DOHH2 (cell line): Measurements from ENCODE around the gene GPC1.

Source experiments
- H3F3A ChIP-seq: fragments of 200-600 bp; sonication (generic), shearing (Covaris generic); 2 replicates; pipeline ENCODE4 v1.6.0; 2016; ENCODE audit warnings: antibody characterized with exemption, mild to moderate bottlenecking; ENCODE audit not compliant: control insufficient read depth, insufficient read depth
- H3K27ac ChIP-seq: fragments of 200-600 bp; sonication (generic); 2 replicates; pipeline ENCODE4 v1.5.1; 2014; ENCODE audit warnings: low read depth, mild to moderate bottlenecking, low read length, moderate library complexity
- H3K27me3 ChIP-seq: fragments of 200-600 bp; sonication (generic); 2 replicates; pipeline ENCODE4 v1.6.1; 2014; ENCODE audit warnings: mild to moderate bottlenecking, low read length, mixed read lengths; ENCODE audit not compliant: control insufficient read depth
- H3K36me3 ChIP-seq: fragments of 200-600 bp; sonication (generic); 2 replicates; pipeline ENCODE4 v1.6.1; 2014; ENCODE audit warnings: mild to moderate bottlenecking, low read length, moderate library complexity, mixed read lengths; ENCODE audit not compliant: control insufficient read depth
- H3K4me1 ChIP-seq: fragments of 200-600 bp; sonication (generic); 2 replicates; pipeline ENCODE4 v1.6.1; 2014; ENCODE audit warnings: mild to moderate bottlenecking, low read length, mixed read lengths; ENCODE audit not compliant: control insufficient read depth
- H3K4me2 ChIP-seq: fragments of 200-600 bp; sonication (generic); 2 replicates; pipeline ENCODE4 v1.6.0; 2014; ENCODE audit warnings: mild to moderate bottlenecking, low read length, moderate library complexity
- H3K4me3 ChIP-seq: fragments of 200-600 bp; sonication (generic); 2 replicates; pipeline ENCODE4 v1.5.1; 2014; ENCODE audit warnings: mild to moderate bottlenecking, low read length, mixed read lengths
- H3K79me2 ChIP-seq: fragments of 200-600 bp; sonication (generic); 2 replicates; pipeline ENCODE4 v1.6.1; 2014; ENCODE audit warnings: mild to moderate bottlenecking, low read length, mixed read lengths; ENCODE audit not compliant: control insufficient read depth
- H3K9me2 ChIP-seq: fragments of 200-600 bp; sonication (generic); replicated peaks from 2 replicates; pipeline ENCODE4 v1.6.1; 2014; ENCODE audit warnings: mild to moderate bottlenecking, low read length, mixed read lengths; ENCODE audit not compliant: control insufficient read depth
- H3K9me3 ChIP-seq: fragments of 200-600 bp; sonication (generic); 2 replicates; pipeline ENCODE4 v1.6.1; 2014; ENCODE audit warnings: antibody characterized with exemption, low read length, mixed read lengths; ENCODE audit not compliant: control insufficient read depth, insufficient read depth
- H4K20me1 ChIP-seq: fragments of 200-600 bp; sonication (generic); 2 replicates; pipeline ENCODE4 v1.6.0; 2014; ENCODE audit warnings: low read depth, mild to moderate bottlenecking, antibody characterized with exemption, low read length, moderate library complexity; ENCODE audit not compliant: control insufficient read depth, insufficient read depth
- CTCF ChIP-seq: fragments of 200-600 bp; sonication (generic); IDR thresholded peaks from one replicate; pipeline ENCODE4 v1.5.1; 2014; ENCODE audit warnings: antibody characterized with exemption, mild to moderate bottlenecking, low read depth, low read length; ENCODE audit not compliant: poor library complexity, severe bottlenecking
- EZH2phosphoT487 ChIP-seq: fragments of 200-600 bp; sonication (generic); IDR thresholded peaks from 2 replicates; pipeline ENCODE4 v1.6.1; 2017; ENCODE audit warnings: borderline replicate concordance, mild to moderate bottlenecking, antibody characterized with exemption, low read length, moderate library complexity, mixed read lengths

The GPC1 gene

GRCh38 chr2:240413813-240414429, 21.5 kb upstream of the GPC1 start:
- Histone ChIP-seq H3K27me3 (no peaks in the 10 kb centered on the region), H3K4me3 (no peak overlapping the region), H3K27ac (no peak overlapping the region), H3K79me2 (no peaks in the 10 kb centered on the region), H3K4me2 (no peak overlapping the region), H3F3A (no peaks in the 10 kb centered on the region), H4K20me1 (no peaks in the 10 kb centered on the region), H3K36me3 (no peaks in the 10 kb centered on the region), H3K9me2 (no peaks in the 10 kb centered on the region), H3K4me1 (no peaks in the 10 kb centered on the region), H3K9me3 (0 out of 2 replicates have a peak, but pooled peaks cover 4% of the 10 kb centered on the region)
- TF ChIP-seq CTCF: no peak
- TF ChIP-seq EZH2phosphoT487: no peak

- no peaks in the 10 kb centered on the region for H3K36me3 ChIP-seq
- H3K9me2 ChIP-seq: no peaks in the 10 kb centered on the region
- H3K27ac ChIP-seq: no peak overlapping the region
- peaks cover 20% of the 10 kb centered on the region; the same call in 1 of the 2 replicates for H3K9me3 ChIP-seq
- H3K27me3 ChIP-seq: no peaks in the 10 kb centered on the region
- H3K4me3 ChIP-seq: no peak overlapping the region
- no peaks in the 10 kb centered on the region for H3K4me1 ChIP-seq
- no peaks in the 10 kb centered on the region for H3F3A ChIP-seq
- no peaks in the 10 kb centered on the region for H4K20me1 ChIP-seq
- TF ChIP-seq EZH2phosphoT487 (no peak), CTCF (no peak)
- no peaks in the 10 kb centered on the region for H3K79me2 ChIP-seq
- H3K4me2 ChIP-seq: no peak overlapping the region
Measured at GRCh38 chr2:240416821-240417220, 18.6 kb upstream of the GPC1 start.

GRCh38 chr2:240418311-240418710, 17.2 kb upstream of the GPC1 start:
- no peak overlapping the region for H3K4me3 ChIP-seq
- H4K20me1 ChIP-seq: no peaks in the 10 kb centered on the region

More at GRCh38 chr2:240418311-240418710, 17.2 kb upstream of the GPC1 start:
- Histone ChIP-seq H3K36me3 (no peaks in the 10 kb centered on the region), H3K4me1 (no peaks in the 10 kb centered on the region), H3K27me3 (no peaks in the 10 kb centered on the region), H3K27ac (no peak overlapping the region), H3K79me2 (no peaks in the 10 kb centered on the region), H3K9me3 (peaks cover 22% of the 10 kb centered on the region; the same call in 1 of the 2 replicates), H3K4me2 (no peak overlapping the region), H3K9me2 (no peaks in the 10 kb centered on the region), H3F3A (no peaks in the 10 kb centered on the region)
- TF ChIP-seq EZH2phosphoT487 (no peak), CTCF (no peak)
